Posterior cingulate gyrus (tissue), 11 donors: ENCODE measurements around the gene UPK2.
A peak's percentile ranks its signal among the peaks of the same experiment; 100 is the strongest.

Experiments used
- DNase-seq, 10 donors: peaks; one replicate each; pipeline versions ENCODE4 v3.0.0 to v3.0.0-alpha.2; 2020 to 2021; ENCODE audit warnings: mixed read lengths in 3 of 10
- intact Hi-C: fragments of 100-400 bp; cut with DNase I; formaldehyde crosslinking; loops from one replicate; pipeline ENCODE4 v1.15.1; 2023

The UPK2 gene

GRCh38 chr11:118956094-118956846 is at the start of gene UPK2:
TSS of gene UPK2 (plus strand) at chr11:118956298. CDS start at chr11:118956351, 53 bp downstream.
- intact Hi-C loops: loop anchor here (1.0 to 2.0 kb wide), 2 partner anchors 49 to 265 kb away; no protein-coding TSS in a partner anchor
- DNase-seq: peak; percentile 80 to 98 (median 92)

- DNase-seq: peak; percentile 79 to 98 (median 92)
- intact Hi-C loops: loop anchor here (1.0 kb wide), 1 partner anchor 49 kb away; the partner anchor contains the start of gene UPK2
Measured at GRCh38 chr11:118907051-118908042, 48.8 kb upstream of the UPK2 start.

GRCh38 chr11:118908264-118908663 is 47.8 kb upstream of the UPK2 start:
- DNase-seq: peak in 2 of 10 donors; percentile 36 to 49

GRCh38 chr11:118908901-118909618 is 47.0 kb upstream of the UPK2 start:
- peak in 9 of 10 donors; percentile 57 to 92 (median 66) for DNase-seq
- intact Hi-C loops: loop anchor here (1.0 kb wide), 1 partner anchor 19 kb away; no protein-coding TSS in a partner anchor

More at GRCh38 chr11:118908264-118908663, 47.8 kb upstream of the UPK2 start:
- intact Hi-C loops: no loop called here

GRCh38 chr11:118909619-118910308 is 46.3 kb upstream of the UPK2 start:
- DNase-seq: peak in 1 of 10 donors; percentile 81
- intact Hi-C loops: loop anchor here (1.0 kb wide), 1 partner anchor 19 kb away; no protein-coding TSS in a partner anchor

- DNase-seq: peak in 6 of 10 donors; percentile 50 to 93 (median 72)
- intact Hi-C loops: no loop called here
Measured at GRCh38 chr11:118910309-118911112, 45.6 kb upstream of the UPK2 start.

GRCh38 chr11:118911113-118911879 is 44.8 kb upstream of the UPK2 start:
- peak in 1 of 10 donors; percentile 77 for DNase-seq
- intact Hi-C loops: no loop called here

- intact Hi-C loops: no loop called here
- peak in 5 of 10 donors; percentile 66 to 95 (median 92) for DNase-seq
Measured at GRCh38 chr11:118911880-118912741, 44.0 kb upstream of the UPK2 start.

GRCh38 chr11:118912742-118913410 is 43.2 kb upstream of the UPK2 start:
- DNase-seq: no peak
- intact Hi-C loops: no loop called here

GRCh38 chr11:118913411-118914125 is 42.5 kb upstream of the UPK2 start:
- intact Hi-C loops: no loop called here
- peak in 5 of 10 donors; percentile 52 to 93 (median 62) for DNase-seq

- intact Hi-C loops: no loop called here
- DNase-seq: peak in 7 of 10 donors; percentile 60 to 94 (median 68)
Measured at GRCh38 chr11:118914178-118914918, 41.8 kb upstream of the UPK2 start.

- DNase-seq: no peak
- intact Hi-C loops: no loop called here
Measured at GRCh38 chr11:118914987-118915386, 41.1 kb upstream of the UPK2 start.

- intact Hi-C loops: no loop called here
- DNase-seq: peak in 1 of 10 donors; percentile 44
Measured at GRCh38 chr11:118915396-118915795, 40.7 kb upstream of the UPK2 start.

- peak in 1 of 10 donors; percentile 74 for DNase-seq
- intact Hi-C loops: no loop called here
Measured at GRCh38 chr11:118915941-118916841, 39.9 kb upstream of the UPK2 start.
